WTC11 (cell line): Measurements from ENCODE around the gene CGB5. TPM values are rescaled to one million over a fixed set of nuclear protein-coding genes. Genes with fewer than 3 reads are reported as not detected.

Source experiments
- ATAC-seq: fragments of 200-7000 bp; cut with Tn5 transposase; 2 replicates; pipeline ENCODE4 v1.10.0; 2021; ENCODE audit warnings: mild to moderate bottlenecking, moderate library complexity
- CTCF ChIA-PET: fragments of 300-600 bp; sonication (Branson Sonifier 250); formaldehyde crosslinking; loops from one replicate; lab custom pipeline; 2021; ENCODE audit warnings: antibody characterized with exemption; lab: Charles Lee
- POLR2A ChIA-PET: fragments of 350-600 bp; sonication (Branson Sonifier 250); formaldehyde crosslinking; loops from one replicate; lab custom pipeline; 2021; ENCODE audit warnings: antibody characterized with exemption; lab: Charles Lee
- DNase-seq: peaks from one replicate; pipeline ENCODE4 v3.0.0; 2021; ENCODE audit warnings: low spot score
- H3K27ac Mint-ChIP-seq: 2 replicates; pipeline ENCODE4 v1.8.0; 2021; ENCODE audit warnings: mixed read lengths
- H3K27me3 Mint-ChIP-seq: 2 replicates; pipeline ENCODE4 v1.8.0; 2021; ENCODE audit warnings: low read depth, mild to moderate bottlenecking, moderate library complexity, mixed read lengths
- H3K36me3 Mint-ChIP-seq: 2 replicates; pipeline ENCODE4 v1.8.0; 2021; ENCODE audit warnings: mixed read lengths
- H3K4me1 Mint-ChIP-seq: 2 replicates; pipeline ENCODE4 v1.8.0; 2022; ENCODE audit warnings: mixed read lengths
- H3K4me3 Mint-ChIP-seq: 2 replicates; pipeline ENCODE4 v1.8.0; 2021; ENCODE audit warnings: mild to moderate bottlenecking, moderate library complexity, mixed read lengths
- H3K9me3 Mint-ChIP-seq: 2 replicates; pipeline ENCODE4 v1.8.0; 2021; ENCODE audit warnings: mixed read lengths
- FOXK1 ChIP-seq: sonication (generic); formaldehyde crosslinking; IDR thresholded peaks from 2 replicates; pipeline ENCODE4 v1.8.0; 2022; ENCODE audit warnings: mild to moderate bottlenecking, moderate library complexity, missing genetic modification reagents
- KAT7 ChIP-seq: sonication (generic); formaldehyde crosslinking; IDR thresholded peaks from 2 replicates; pipeline ENCODE4 v1.8.1; 2023; ENCODE audit warnings: missing genetic modification reagents, mild to moderate bottlenecking, borderline replicate concordance
- MXD4 ChIP-seq: fragments of 250-450 bp; sonication (Bioruptor Pico); IDR thresholded peaks from 2 replicates; pipeline ENCODE4 v1.8.0; 2021; ENCODE audit warnings: mild to moderate bottlenecking, moderate library complexity, borderline replicate concordance
- NFE2L1 ChIP-seq: sonication (generic); formaldehyde crosslinking; IDR thresholded peaks from 2 replicates; pipeline ENCODE4 v1.8.1; 2023; ENCODE audit warnings: missing genetic modification reagents
- NR1H2 ChIP-seq: sonication (generic); formaldehyde crosslinking; IDR thresholded peaks from 2 replicates; pipeline ENCODE4 v1.9.0; 2021; ENCODE audit warnings: mild to moderate bottlenecking, moderate library complexity, missing genetic modification reagents
- PRDM15 ChIP-seq: sonication (generic); formaldehyde crosslinking; IDR thresholded peaks from 2 replicates; pipeline ENCODE4 v1.8.0; 2022; ENCODE audit warnings: missing genetic modification reagents
- PREB ChIP-seq: sonication (generic); formaldehyde crosslinking; IDR thresholded peaks from 2 replicates; pipeline ENCODE4 v1.8.1; 2022; ENCODE audit warnings: mild to moderate bottlenecking, missing genetic modification reagents, moderate library complexity, borderline replicate concordance
- SP1 ChIP-seq: sonication (generic); formaldehyde crosslinking; conservative IDR thresholded peaks from 2 replicates; pipeline ENCODE4 v1.8.1; 2022; ENCODE audit warnings: missing genetic modification reagents
- TCF7 ChIP-seq: sonication (generic); formaldehyde crosslinking; IDR thresholded peaks from 2 replicates; pipeline ENCODE4 v1.8.0; 2022; ENCODE audit warnings: mild to moderate bottlenecking, low read depth, missing genetic modification reagents, moderate library complexity
- TEAD1 ChIP-seq: sonication (generic); formaldehyde crosslinking; IDR thresholded peaks from 2 replicates; pipeline ENCODE4 v1.8.0; 2022; ENCODE audit warnings: mild to moderate bottlenecking, missing genetic modification reagents
- ZBTB21 ChIP-seq: sonication (generic); formaldehyde crosslinking; IDR thresholded peaks from 2 replicates; pipeline ENCODE4 v1.8.1; 2023; ENCODE audit warnings: mild to moderate bottlenecking, missing genetic modification reagents, borderline replicate concordance
- ZNF121 ChIP-seq: sonication (generic); formaldehyde crosslinking; IDR thresholded peaks from 2 replicates; pipeline ENCODE4 v1.8.0; 2023; ENCODE audit warnings: missing genetic modification reagents
- ZNF219 ChIP-seq: sonication (generic); formaldehyde crosslinking; IDR thresholded peaks from 2 replicates; pipeline ENCODE4 v1.8.0; 2023; ENCODE audit warnings: missing genetic modification reagents, mild to moderate bottlenecking, borderline replicate concordance
- ZNF232 ChIP-seq: sonication (generic); formaldehyde crosslinking; IDR thresholded peaks from 2 replicates; pipeline ENCODE4 v1.8.0; 2022; ENCODE audit warnings: mild to moderate bottlenecking, missing genetic modification reagents
- ZNF416 ChIP-seq: fragments of 250-450 bp; sonication (Bioruptor Pico); IDR thresholded peaks from 2 replicates; pipeline ENCODE4 v1.9.0; 2021; ENCODE audit warnings: mild to moderate bottlenecking, inconsistent platforms
- ZNF423 ChIP-seq: fragments of 250-450 bp; sonication (Bioruptor Pico); IDR thresholded peaks from 2 replicates; pipeline ENCODE4 v2.1.2; 2022; ENCODE audit warnings: mild to moderate bottlenecking, moderate library complexity
- total RNA-seq: library from RNA; stranded (reverse); gene quantifications from 3 replicates; pipeline ENCODE4 v1.2.3, GENCODE V29; 2021
- TF ChIP-seq, protein P1 (sequence below): fragments of 250-450 bp; sonication (Bioruptor Pico); IDR thresholded peaks from 2 replicates; pipeline ENCODE4 v1.9.0; 2021; ENCODE audit warnings: mild to moderate bottlenecking, borderline replicate concordance
- TF ChIP-seq, protein P2 (sequence below): sonication (generic); formaldehyde crosslinking; IDR thresholded peaks from 2 replicates; pipeline ENCODE4 v1.8.0; 2022; ENCODE audit warnings: mild to moderate bottlenecking, missing genetic modification reagents

CGB5 gene
- total RNA-seq, 1 experiment from 2014 or later, result 0.35 TPM

DNA sequence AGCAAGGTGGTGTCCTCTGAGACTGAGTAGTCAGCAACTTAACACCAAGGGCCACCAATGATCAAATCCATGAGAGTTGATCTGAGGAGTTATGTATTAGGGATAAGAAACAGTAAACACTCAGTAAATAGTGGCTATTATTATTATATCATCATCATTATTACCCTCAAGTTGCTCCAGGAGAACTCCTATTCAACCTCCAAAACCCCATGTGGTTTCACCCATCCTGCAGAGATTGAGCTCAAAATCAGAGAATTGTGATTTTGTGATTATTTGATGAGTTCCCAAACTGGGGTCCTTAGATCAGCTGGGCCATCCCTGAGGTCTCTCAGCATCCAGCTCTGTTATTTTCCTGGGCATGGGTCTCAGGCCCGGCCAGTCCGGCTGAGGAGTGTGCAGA lies 17.4 kb downstream of the CGB5 start:
- Mint-ChIP-seq H3K4me1 (peaks cover 32% of the 10 kb centered on the region), H3K9me3 (no peaks in the 10 kb centered on the region), H3K27ac (no peak overlapping the region), H3K27me3 (peaks cover 79% of the 10 kb centered on the region), H3K36me3 (no peaks in the 10 kb centered on the region), H3K4me3 (no peak overlapping the region)
- ATAC-seq (no peak), DNase-seq (no peak)
- CTCF ChIA-PET, result interaction anchor here (0.8 to 0.9 kb wide), 3 partner anchors 13 to 61 kb away, joined by 3 read pairs; a partner anchor contains a TSS
- TF ChIP-seq TEAD1 (CRISPR knock-in tag) (no peak), ZNF232 (CRISPR knock-in tag) (no peak), NR1H2 (CRISPR knock-in tag) (no peak), FOXK1 (CRISPR knock-in tag) (no peak), KAT7 (CRISPR knock-in tag) (no peak), PREB (CRISPR knock-in tag) (no peak), ZNF423 (CRISPR knock-in tag) (no peak), ZNF219 (CRISPR knock-in tag) (no peak), SP1 (CRISPR knock-in tag) (no peak), ZNF121 (CRISPR knock-in tag) (no peak), TCF7 (no peak), ZNF416 (CRISPR knock-in tag) (no peak), MXD4 (CRISPR knock-in tag) (no peak), NFE2L1 (no peak), ZBTB21 (CRISPR knock-in tag) (no peak), PRDM15 (CRISPR knock-in tag) (no peak)
- TF ChIP-seq, protein P1, sequence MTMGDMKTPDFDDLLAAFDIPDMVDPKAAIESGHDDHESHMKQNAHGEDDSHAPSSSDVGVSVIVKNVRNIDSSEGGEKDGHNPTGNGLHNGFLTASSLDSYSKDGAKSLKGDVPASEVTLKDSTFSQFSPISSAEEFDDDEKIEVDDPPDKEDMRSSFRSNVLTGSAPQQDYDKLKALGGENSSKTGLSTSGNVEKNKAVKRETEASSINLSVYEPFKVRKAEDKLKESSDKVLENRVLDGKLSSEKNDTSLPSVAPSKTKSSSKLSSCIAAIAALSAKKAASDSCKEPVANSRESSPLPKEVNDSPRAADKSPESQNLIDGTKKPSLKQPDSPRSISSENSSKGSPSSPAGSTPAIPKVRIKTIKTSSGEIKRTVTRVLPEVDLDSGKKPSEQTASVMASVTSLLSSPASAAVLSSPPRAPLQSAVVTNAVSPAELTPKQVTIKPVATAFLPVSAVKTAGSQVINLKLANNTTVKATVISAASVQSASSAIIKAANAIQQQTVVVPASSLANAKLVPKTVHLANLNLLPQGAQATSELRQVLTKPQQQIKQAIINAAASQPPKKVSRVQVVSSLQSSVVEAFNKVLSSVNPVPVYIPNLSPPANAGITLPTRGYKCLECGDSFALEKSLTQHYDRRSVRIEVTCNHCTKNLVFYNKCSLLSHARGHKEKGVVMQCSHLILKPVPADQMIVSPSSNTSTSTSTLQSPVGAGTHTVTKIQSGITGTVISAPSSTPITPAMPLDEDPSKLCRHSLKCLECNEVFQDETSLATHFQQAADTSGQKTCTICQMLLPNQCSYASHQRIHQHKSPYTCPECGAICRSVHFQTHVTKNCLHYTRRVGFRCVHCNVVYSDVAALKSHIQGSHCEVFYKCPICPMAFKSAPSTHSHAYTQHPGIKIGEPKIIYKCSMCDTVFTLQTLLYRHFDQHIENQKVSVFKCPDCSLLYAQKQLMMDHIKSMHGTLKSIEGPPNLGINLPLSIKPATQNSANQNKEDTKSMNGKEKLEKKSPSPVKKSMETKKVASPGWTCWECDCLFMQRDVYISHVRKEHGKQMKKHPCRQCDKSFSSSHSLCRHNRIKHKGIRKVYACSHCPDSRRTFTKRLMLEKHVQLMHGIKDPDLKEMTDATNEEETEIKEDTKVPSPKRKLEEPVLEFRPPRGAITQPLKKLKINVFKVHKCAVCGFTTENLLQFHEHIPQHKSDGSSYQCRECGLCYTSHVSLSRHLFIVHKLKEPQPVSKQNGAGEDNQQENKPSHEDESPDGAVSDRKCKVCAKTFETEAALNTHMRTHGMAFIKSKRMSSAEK, result no peak
- TF ChIP-seq, protein P2, sequence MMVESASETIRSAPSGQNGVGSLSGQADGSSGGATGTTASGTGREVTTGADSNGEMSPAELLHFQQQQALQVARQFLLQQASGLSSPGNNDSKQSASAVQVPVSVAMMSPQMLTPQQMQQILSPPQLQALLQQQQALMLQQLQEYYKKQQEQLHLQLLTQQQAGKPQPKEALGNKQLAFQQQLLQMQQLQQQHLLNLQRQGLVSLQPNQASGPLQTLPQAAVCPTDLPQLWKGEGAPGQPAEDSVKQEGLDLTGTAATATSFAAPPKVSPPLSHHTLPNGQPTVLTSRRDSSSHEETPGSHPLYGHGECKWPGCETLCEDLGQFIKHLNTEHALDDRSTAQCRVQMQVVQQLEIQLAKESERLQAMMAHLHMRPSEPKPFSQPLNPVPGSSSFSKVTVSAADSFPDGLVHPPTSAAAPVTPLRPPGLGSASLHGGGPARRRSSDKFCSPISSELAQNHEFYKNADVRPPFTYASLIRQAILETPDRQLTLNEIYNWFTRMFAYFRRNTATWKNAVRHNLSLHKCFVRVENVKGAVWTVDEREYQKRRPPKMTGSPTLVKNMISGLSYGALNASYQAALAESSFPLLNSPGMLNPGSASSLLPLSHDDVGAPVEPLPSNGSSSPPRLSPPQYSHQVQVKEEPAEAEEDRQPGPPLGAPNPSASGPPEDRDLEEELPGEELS, result no peak
- POLR2A ChIA-PET, result no interaction called here
